ENCODE measurements around the gene SCRG1. TPM values are rescaled to one million over a fixed set of nuclear protein-coding genes. Genes with fewer than 3 reads are reported as not detected.

Gene SCRG1
- total and polyA plus RNA-seq, 2 donors (not counting 1 experiment from before 2014, with no cell fraction given): not detected

GRCh38 chr4:173334891-173335752 is 63.8 kb downstream of the SCRG1 start:
- H3K4me2 ChIP-seq (replicated peaks; ENCODE audit: low read depth, low read length, poor library complexity, severe bottlenecking): peak overlapping the region; percentile 86
- peak overlapping the region; percentile 86 for H3K9ac ChIP-seq (ENCODE audit: low read length)
- POLR2A ChIA-PET: interaction anchor here (0.5 to 6.3 kb wide), 5 partner anchors 17 to 165 kb away, joined by 3 to 134 read pairs (median 5); partner anchors contain the start of gene SAP30
- no peaks in the 10 kb centered on the region for H3K27me3 ChIP-seq (replicated peaks in 1 of 4; ENCODE audit: control extremely low read depth in 1 of 4, control insufficient read depth in 3 of 4, insufficient read depth in 4 of 4, low read length in 3 of 4)
- no peaks in the 10 kb centered on the region for H3K79me2 ChIP-seq (ENCODE audit: control insufficient read depth, insufficient read depth, low read length)
- peak overlapping the region; percentile 55 to 61 for H3K27ac ChIP-seq (ENCODE audit: low read length in 2 of 2)
- TF ChIP-seq EZH2 (IDR thresholded peaks at IDR 0.05; ENCODE audit: borderline replicate concordance, insufficient read depth, low read depth, low read length, poor library complexity, severe bottlenecking) (no peak), CTCF (IDR thresholded peaks at IDR 0.05) (no peak)
- H2AFZ ChIP-seq (ENCODE audit: insufficient read depth, low read depth, low read length, poor library complexity, severe bottlenecking): peak overlapping the region; percentile 94
- intact Hi-C loops (cut with micrococcal nuclease): loop anchor here (1.0 to 5.0 kb wide), 4 partner anchors 35 to 948 kb away; partner anchors contain the start of genes CEP44, FBXO8 and SAP30
- peaks cover 0 to 3% of the 10 kb centered on the region in 2 experiments for H3K36me3 ChIP-seq (replicated peaks in 1 of 2; ENCODE audit: control extremely low read depth in 1 of 2, control insufficient read depth in 1 of 2, extremely low read depth in 1 of 2, insufficient read depth in 2 of 2, low read length in 1 of 2)
- H3K27me3 Mint-ChIP-seq: peaks cover 4% of the 10 kb centered on the region
- peaks cover 30% of the 10 kb centered on the region for H3K4me1 Mint-ChIP-seq
- H4K20me1 ChIP-seq (ENCODE audit: control insufficient read depth, insufficient read depth, low read length, poor library complexity, severe bottlenecking): no peaks in the 10 kb centered on the region
- no peak for DNase-seq
- H3K27ac Mint-ChIP-seq: peak overlapping the region; percentile 100
- under 1% methylated on average over 32 of the region's 52 CpGs for WGBS (ENCODE audit: insufficient coverage)
- H3K4me3 Mint-ChIP-seq: peak overlapping the region; percentile 99
- CTCF ChIA-PET: interaction anchor here (1.0 to 6.2 kb wide), 6 partner anchors 15 to 311 kb away, joined by 3 to 39 read pairs (median 8); partner anchors contain the start of gene SAP30
- peak; percentile 31 for ATAC-seq (ENCODE audit: low read depth)
- peak overlapping the region; percentile 74 to 99 (median 94) for H3K4me3 ChIP-seq (ENCODE audit: control extremely low read depth in 1 of 5, extremely low read depth in 1 of 5, insufficient read depth in 1 of 5, low read depth in 2 of 5, low read length in 4 of 5)
- no peaks in the 10 kb centered on the region for H3K9me3 ChIP-seq (ENCODE audit: control extremely low read depth in 1 of 3, control insufficient read depth in 2 of 3, insufficient read depth in 1 of 3, low read length in 2 of 3)
- H3K9me3 Mint-ChIP-seq (ENCODE audit: insufficient read depth): no peaks in the 10 kb centered on the region
- peaks cover 16 to 18% of the 10 kb centered on the region in 2 donors for H3K4me1 ChIP-seq (ENCODE audit: control insufficient read depth in 2 of 2, insufficient read depth in 2 of 2, low read length in 2 of 2)

Small RNAs within 50 kb of the gene (small RNA-seq; reads per million reads assigned to genes)
- gene RNU6-1096P (ENCODE audit: insufficient read length, low read depth, low replicate concordance): not detected

Other genes starting within 250 kb of the SCRG1 start
- 23.7 and 26.8 TPM in 2 replicates for gene GALNT7, start 230.3 kb downstream of the SCRG1 start, total RNA-seq
- 5.8 and 8.8 TPM in 2 replicates for gene GALNT7, start 230.3 kb downstream of the SCRG1 start, polyA plus RNA-seq
- 81.5 and 82.5 TPM in 2 replicates for gene HMGB2, start 64.8 kb downstream of the SCRG1 start, total RNA-seq
- gene HMGB2, start 64.8 kb downstream of the SCRG1 start, polyA plus RNA-seq: 44.1 and 90.9 TPM in 2 replicates
- gene SAP30, start 28.2 kb downstream of the SCRG1 start, total RNA-seq: 2.5 and 2.7 TPM in 2 replicates
- 3.5 and 4.8 TPM in 2 replicates for gene SAP30, start 28.2 kb downstream of the SCRG1 start, polyA plus RNA-seq
- not detected in 2 replicates for gene HAND2, start 131.1 kb upstream of the SCRG1 start, total RNA-seq
- gene HAND2, start 131.1 kb upstream of the SCRG1 start, polyA plus RNA-seq: not detected in 2 replicates